GM10266 (cell line): ENCODE measurements around the gene STK24.

Source experiments
- DNase-seq: peaks from one replicate; pipeline ENCODE4 v3.0.0; 2012; ENCODE audit errors: extremely low spot score
- CTCF ChIP-seq: IDR thresholded peaks from 2 replicates; pipeline ENCODE4 v1.5.1; 2012; ENCODE audit warnings: mild to moderate bottlenecking, low read depth; ENCODE audit not compliant: control insufficient read depth, insufficient read depth; ENCODE audit errors: missing control alignments

Gene STK24

GRCh38 chr13:98586400-98587345 is 9.8 kb upstream of the STK24 start:
- DNase-seq, result no peak
- TF ChIP-seq CTCF, result no peak

- no peak for TF ChIP-seq CTCF
- no peak for DNase-seq
Measured at GRCh38 chr13:98585946-98586345, 9.0 kb upstream of the STK24 start.

GRCh38 chr13:98585398-98585754 is 8.5 kb upstream of the STK24 start:
- no peak for DNase-seq
- TF ChIP-seq CTCF, result no peak

GRCh38 chr13:98584668-98585397 is 7.9 kb upstream of the STK24 start:
- TF ChIP-seq CTCF, result no peak
- DNase-seq, result no peak

GRCh38 chr13:98582947-98583346 is 6.0 kb upstream of the STK24 start:
- no peak for DNase-seq
- no peak for TF ChIP-seq CTCF

GRCh38 chr13:98581971-98582702 is 5.2 kb upstream of the STK24 start:
- no peak for TF ChIP-seq CTCF
- DNase-seq, result no peak
